HL-60 (cell line): ENCODE data around the gene FAM156B.
"Not testable (repeated sequence)": the region's sequence is repeated elsewhere in the genome, so short reads cannot be mapped to it uniquely, and the experiment has no call there.

ENCODE experiments used
- DNase-seq, 2 experiments: peaks; one replicate each; pipeline ENCODE4 v3.0.0-alpha.2; 2010 to 2020; ENCODE audit warnings: low read depth in 1 of 2, low spot score in 1 of 2
- H3K27ac ChIP-seq: fragments of 250-450 bp; sonication (Bioruptor Pico); replicated peaks from 2 replicates; pipeline ENCODE4 v1.5.1; 2020; ENCODE audit warnings: mild to moderate bottlenecking, moderate library complexity
- H3K27me3 ChIP-seq: fragments of 250-450 bp; sonication (Bioruptor Pico); 2 replicates; pipeline ENCODE4 v1.5.1; 2021; ENCODE audit warnings: mild to moderate bottlenecking, moderate library complexity; ENCODE audit not compliant: insufficient read depth, poor library complexity, severe bottlenecking
- H3K4me3 ChIP-seq: replicated peaks from 2 replicates; pipeline ENCODE4 v1.5.1; 2011; ENCODE audit warnings: mild to moderate bottlenecking, control low read depth, low read length; ENCODE audit not compliant: insufficient read depth
- CTCF ChIP-seq: IDR thresholded peaks from one replicate; pipeline ENCODE4 v1.5.1; 2011; ENCODE audit warnings: low read length, control low read depth, inconsistent platforms; ENCODE audit not compliant: insufficient read depth
- GABPA ChIP-seq: IDR thresholded peaks from 2 replicates; pipeline ENCODE4 v1.6.1; 2012; ENCODE audit warnings: low read depth
- POLR2AphosphoS5 ChIP-seq: IDR thresholded peaks from 2 replicates; pipeline ENCODE4 v1.6.1; 2012; ENCODE audit warnings: low read depth
- SPI1 ChIP-seq: IDR thresholded peaks from 2 replicates; pipeline ENCODE4 v1.6.1; 2012; ENCODE audit warnings: low read depth, mild to moderate bottlenecking, borderline replicate concordance
- TF ChIP-seq, protein P1 (sequence below): IDR thresholded peaks from 2 replicates; pipeline ENCODE4 v1.6.1; 2012; ENCODE audit warnings: low read depth; ENCODE audit not compliant: insufficient replicate concordance

The FAM156B gene

GRCh38 chrX:52867610-52868348 lies 29.4 kb upstream of the FAM156B start, which contains the start of gene XAGE3:
Gene XAGE3 (minus strand): TSS chrX:52868083. CDS start chrX:52867133, 950 bp downstream.
- Histone ChIP-seq H3K4me3 (no peak within 1 kb of the TSS), H3K27ac (no peak within 1 kb of the TSS), H3K27me3 (peaks cover 2% of the 10 kb centered on the region)
- no peak for TF ChIP-seq GABPA
- no peak for TF ChIP-seq POLR2AphosphoS5
- no peak for TF ChIP-seq CTCF
- TF ChIP-seq, protein P1, sequence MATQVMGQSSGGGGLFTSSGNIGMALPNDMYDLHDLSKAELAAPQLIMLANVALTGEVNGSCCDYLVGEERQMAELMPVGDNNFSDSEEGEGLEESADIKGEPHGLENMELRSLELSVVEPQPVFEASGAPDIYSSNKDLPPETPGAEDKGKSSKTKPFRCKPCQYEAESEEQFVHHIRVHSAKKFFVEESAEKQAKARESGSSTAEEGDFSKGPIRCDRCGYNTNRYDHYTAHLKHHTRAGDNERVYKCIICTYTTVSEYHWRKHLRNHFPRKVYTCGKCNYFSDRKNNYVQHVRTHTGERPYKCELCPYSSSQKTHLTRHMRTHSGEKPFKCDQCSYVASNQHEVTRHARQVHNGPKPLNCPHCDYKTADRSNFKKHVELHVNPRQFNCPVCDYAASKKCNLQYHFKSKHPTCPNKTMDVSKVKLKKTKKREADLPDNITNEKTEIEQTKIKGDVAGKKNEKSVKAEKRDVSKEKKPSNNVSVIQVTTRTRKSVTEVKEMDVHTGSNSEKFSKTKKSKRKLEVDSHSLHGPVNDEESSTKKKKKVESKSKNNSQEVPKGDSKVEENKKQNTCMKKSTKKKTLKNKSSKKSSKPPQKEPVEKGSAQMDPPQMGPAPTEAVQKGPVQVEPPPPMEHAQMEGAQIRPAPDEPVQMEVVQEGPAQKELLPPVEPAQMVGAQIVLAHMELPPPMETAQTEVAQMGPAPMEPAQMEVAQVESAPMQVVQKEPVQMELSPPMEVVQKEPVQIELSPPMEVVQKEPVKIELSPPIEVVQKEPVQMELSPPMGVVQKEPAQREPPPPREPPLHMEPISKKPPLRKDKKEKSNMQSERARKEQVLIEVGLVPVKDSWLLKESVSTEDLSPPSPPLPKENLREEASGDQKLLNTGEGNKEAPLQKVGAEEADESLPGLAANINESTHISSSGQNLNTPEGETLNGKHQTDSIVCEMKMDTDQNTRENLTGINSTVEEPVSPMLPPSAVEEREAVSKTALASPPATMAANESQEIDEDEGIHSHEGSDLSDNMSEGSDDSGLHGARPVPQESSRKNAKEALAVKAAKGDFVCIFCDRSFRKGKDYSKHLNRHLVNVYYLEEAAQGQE: no peak
- DNase-seq: no peak

DNA sequence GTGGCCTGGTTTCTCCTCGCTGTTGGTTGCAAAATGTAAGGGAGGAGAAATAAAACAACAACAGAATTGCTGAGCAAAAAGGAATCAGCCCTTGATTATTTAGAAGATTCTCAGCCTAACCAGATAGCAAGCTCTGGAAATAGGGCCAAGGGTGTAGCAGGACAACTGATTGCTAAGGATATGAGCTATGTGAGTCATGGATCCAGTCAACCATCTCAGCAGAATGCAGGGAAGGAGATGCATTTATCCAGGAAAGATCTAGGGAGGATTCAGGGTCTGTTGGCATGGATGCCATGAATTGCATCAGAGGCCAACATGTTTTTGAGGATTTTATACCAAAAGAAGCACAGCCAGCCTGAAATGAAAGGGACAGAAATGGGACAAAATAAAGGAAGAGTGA lies 27.1 kb upstream of the FAM156B start:
- TF ChIP-seq GABPA (no peak), SPI1 (no peak), CTCF (no peak), POLR2AphosphoS5 (no peak)
- TF ChIP-seq, protein P1: no peak
- Histone ChIP-seq H3K4me3 (no peak overlapping the region), H3K27me3 (no peaks in the 10 kb centered on the region), H3K27ac (no peak overlapping the region)
- no peak for DNase-seq

GRCh38 chrX:52873825-52874224 lies 23.3 kb upstream of the FAM156B start:
- H3K4me3 ChIP-seq, DNase-seq, H3K27ac ChIP-seq, H3K27me3 ChIP-seq: not testable (repeated sequence)

DNA sequence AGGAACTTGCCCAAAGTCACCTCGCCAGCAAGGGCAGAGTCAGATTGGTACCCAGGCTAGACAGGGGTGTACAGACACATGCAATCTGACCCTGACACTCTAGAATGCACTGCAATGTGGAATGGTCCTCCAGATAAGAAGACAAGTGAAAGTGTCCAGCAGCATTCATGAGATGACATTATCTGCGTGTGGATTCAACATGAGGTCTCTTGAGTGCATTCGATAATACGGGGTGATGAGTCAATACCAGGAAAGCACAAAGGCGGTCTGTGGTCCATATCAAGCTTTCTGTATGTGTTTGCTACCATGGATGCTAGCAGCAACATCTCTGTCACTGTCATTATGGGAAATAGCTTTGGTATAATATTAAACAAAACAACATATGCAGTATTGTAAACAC lies 22.5 kb upstream of the FAM156B start:
- no peak overlapping the region for H3K4me3 ChIP-seq
- TF ChIP-seq CTCF: no peak
- TF ChIP-seq GABPA: no peak
- no peak for TF ChIP-seq SPI1
- TF ChIP-seq, protein P1: no peak
- no peak for TF ChIP-seq POLR2AphosphoS5
- no peaks in the 10 kb centered on the region for H3K27me3 ChIP-seq
- no peak for DNase-seq
- no peak overlapping the region for H3K27ac ChIP-seq

DNA sequence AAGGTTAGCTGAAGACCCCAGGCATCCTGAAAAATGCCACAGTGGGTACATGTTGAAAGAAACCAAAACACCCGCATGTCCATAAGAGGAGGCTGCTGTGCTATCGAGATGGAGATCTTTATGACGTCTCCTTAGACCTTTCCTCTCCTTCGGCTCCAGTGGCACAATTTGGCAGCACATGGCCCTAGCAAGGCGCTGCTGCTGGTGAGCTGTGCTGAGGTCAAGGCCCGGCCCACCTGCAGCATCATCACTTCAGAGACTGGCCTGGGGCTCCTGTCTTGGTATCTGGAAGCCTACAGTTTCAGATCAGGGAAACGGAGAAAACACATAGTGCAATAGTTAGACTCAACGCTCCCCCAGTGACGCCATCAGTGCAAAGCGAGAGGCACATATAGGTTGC lies 21.7 kb upstream of the FAM156B start:
- H3K27ac ChIP-seq, H3K27me3 ChIP-seq, DNase-seq, H3K4me3 ChIP-seq: not testable (repeated sequence)

DNA sequence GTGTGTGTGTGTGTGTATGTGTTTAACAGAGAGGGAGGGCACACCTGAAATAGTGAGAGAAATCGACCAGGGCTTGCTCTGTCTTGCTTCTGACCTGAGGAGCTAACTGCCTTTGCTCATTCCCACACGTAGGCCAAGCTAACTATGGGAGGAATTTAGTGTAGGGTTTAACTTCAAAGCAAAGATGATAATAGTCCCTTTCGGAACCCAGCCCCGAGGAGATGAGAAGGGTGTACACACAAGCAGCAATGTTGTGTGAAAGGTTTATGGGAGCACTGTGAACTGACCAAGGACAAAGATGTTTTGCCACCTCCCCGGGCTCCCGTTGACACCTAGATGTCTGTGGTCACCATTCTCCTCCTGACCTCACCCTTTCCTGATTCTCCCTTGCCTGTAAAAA lies 20.7 kb upstream of the FAM156B start:
- H3K4me3 ChIP-seq, H3K27me3 ChIP-seq, DNase-seq, H3K27ac ChIP-seq: not testable (repeated sequence)
